Stomach (tissue), 4 donors: ENCODE measurements around the gene PMEPA1.

Experiments used
- POLR2AphosphoS5 ChIP-seq, 3 donors: sonication (generic); formaldehyde crosslinking; IDR thresholded peaks; one replicate each; pipeline ENCODE4 v1.6.1; 2016; ENCODE audit warnings: antibody characterized with exemption in 3 of 3
- TF ChIP-seq, protein P1 (sequence below), 7 experiments: fragments of 450-650 bp in 4 of 7; fragments of 200-600 bp in 3 of 7; sonication (generic) in 3 of 7; IDR thresholded peaks; one replicate each; pipeline ENCODE4 v1.5.1; 2016 to 2019; ENCODE audit warnings: antibody characterized with exemption in 7 of 7, control low read depth in 2 of 7, mild to moderate bottlenecking in 1 of 7

DNA sequence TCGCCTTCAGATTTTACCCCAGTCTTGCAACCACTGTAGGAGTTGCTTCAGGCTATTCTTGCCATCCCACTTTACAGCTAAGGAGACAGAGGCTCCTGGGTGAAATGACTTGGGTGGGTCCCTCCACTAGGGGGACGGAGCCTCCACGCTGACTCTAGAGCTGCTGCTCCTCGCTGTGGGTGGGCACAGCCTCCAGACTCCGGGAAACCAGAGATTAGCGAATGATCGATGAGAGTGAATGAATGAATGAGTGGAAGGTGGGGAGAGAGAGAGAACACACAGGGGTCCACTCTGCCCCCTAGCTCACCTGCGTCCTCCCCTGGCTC, 100.0 kb downstream of the PMEPA1 start:
- TF ChIP-seq, protein P1, sequence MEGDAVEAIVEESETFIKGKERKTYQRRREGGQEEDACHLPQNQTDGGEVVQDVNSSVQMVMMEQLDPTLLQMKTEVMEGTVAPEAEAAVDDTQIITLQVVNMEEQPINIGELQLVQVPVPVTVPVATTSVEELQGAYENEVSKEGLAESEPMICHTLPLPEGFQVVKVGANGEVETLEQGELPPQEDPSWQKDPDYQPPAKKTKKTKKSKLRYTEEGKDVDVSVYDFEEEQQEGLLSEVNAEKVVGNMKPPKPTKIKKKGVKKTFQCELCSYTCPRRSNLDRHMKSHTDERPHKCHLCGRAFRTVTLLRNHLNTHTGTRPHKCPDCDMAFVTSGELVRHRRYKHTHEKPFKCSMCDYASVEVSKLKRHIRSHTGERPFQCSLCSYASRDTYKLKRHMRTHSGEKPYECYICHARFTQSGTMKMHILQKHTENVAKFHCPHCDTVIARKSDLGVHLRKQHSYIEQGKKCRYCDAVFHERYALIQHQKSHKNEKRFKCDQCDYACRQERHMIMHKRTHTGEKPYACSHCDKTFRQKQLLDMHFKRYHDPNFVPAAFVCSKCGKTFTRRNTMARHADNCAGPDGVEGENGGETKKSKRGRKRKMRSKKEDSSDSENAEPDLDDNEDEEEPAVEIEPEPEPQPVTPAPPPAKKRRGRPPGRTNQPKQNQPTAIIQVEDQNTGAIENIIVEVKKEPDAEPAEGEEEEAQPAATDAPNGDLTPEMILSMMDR (IDR thresholded peaks at IDR 0.05) = no peak
- no peak for TF ChIP-seq POLR2AphosphoS5 (IDR thresholded peaks at IDR 0.05)
